SK-N-MC (cell line): ENCODE results near the gene CYTH1.

Source experiments
- DNase-seq: peaks from one replicate; pipeline ENCODE4 v3.0.0-alpha.2; 2011; ENCODE audit warnings: low read depth, low spot score
- H3K27ac ChIP-seq: fragments of 200-600 bp; sonication (generic); 2 replicates; pipeline ENCODE4 v1.5.1; 2016; ENCODE audit warnings: mixed run types
- H3K36me3 ChIP-seq: fragments of 200-600 bp; sonication (generic); 2 replicates; pipeline ENCODE4 v1.6.1; 2017; ENCODE audit warnings: antibody characterized with exemption, low read length, mixed read lengths; ENCODE audit not compliant: insufficient read depth
- H3K4me3 ChIP-seq: fragments of 200-600 bp; sonication (generic); 2 replicates; pipeline ENCODE4 v1.5.1; 2016
- H3K9ac ChIP-seq: fragments of 200-600 bp; sonication (generic); 2 replicates; pipeline ENCODE4 v1.8.0; 2017; ENCODE audit warnings: mixed run types, mixed read lengths; ENCODE audit not compliant: insufficient read length
- H3K9me3 ChIP-seq: fragments of 200-600 bp; sonication (generic); 2 replicates; pipeline ENCODE4 v1.6.1; 2017; ENCODE audit warnings: low read depth, mild to moderate bottlenecking, antibody characterized with exemption, low read length, moderate library complexity, mixed read lengths
- EZH2 ChIP-seq: fragments of 200-600 bp; sonication (generic); IDR thresholded peaks from one replicate; pipeline ENCODE4 v1.6.1; 2017; ENCODE audit warnings: antibody characterized with exemption
- FOXP2 ChIP-seq: optimal IDR thresholded peaks from 2 replicates; pipeline ENCODE3; 2011; ENCODE audit warnings: mild to moderate bottlenecking, moderate library complexity; ENCODE audit not compliant: insufficient read depth; ENCODE audit errors: extremely low read length, control extremely low read depth
- POLR2AphosphoS5 ChIP-seq: IDR thresholded peaks from 2 replicates; pipeline ENCODE4 v1.6.1; 2012; ENCODE audit warnings: mild to moderate bottlenecking, low read depth, low read length, borderline replicate concordance

CYTH1 gene

GRCh38 chr17:78670850-78671725 lies 111.0 kb downstream of the CYTH1 start:
- no peaks in the 10 kb centered on the region for H3K36me3 ChIP-seq

GRCh38 chr17:78669975-78670518 lies 112.0 kb downstream of the CYTH1 start:
- Histone ChIP-seq H3K27ac (no peak overlapping the region), H3K36me3 (no peaks in the 10 kb centered on the region), H3K9me3 (no peaks in the 10 kb centered on the region), H3K9ac (no peak overlapping the region), H3K4me3 (no peak overlapping the region)
- TF ChIP-seq FOXP2, result no peak
- no peak for TF ChIP-seq EZH2
- TF ChIP-seq POLR2AphosphoS5, result no peak
- DNase-seq, result no peak

More at GRCh38 chr17:78670850-78671725, 111.0 kb downstream of the CYTH1 start:
- TF ChIP-seq FOXP2 (no peak), EZH2 (no peak), POLR2AphosphoS5 (no peak)
- no peaks in the 10 kb centered on the region for H3K9me3 ChIP-seq
- DNase-seq, result no peak
- no peak overlapping the region for H3K9ac ChIP-seq
- H3K27ac ChIP-seq, result no peak overlapping the region
- H3K4me3 ChIP-seq, result no peak overlapping the region

GRCh38 chr17:78669256-78669974 lies 112.7 kb downstream of the CYTH1 start:
- Histone ChIP-seq H3K27ac (no peak overlapping the region), H3K36me3 (no peaks in the 10 kb centered on the region), H3K4me3 (no peak overlapping the region), H3K9me3 (no peaks in the 10 kb centered on the region), H3K9ac (no peak overlapping the region)
- TF ChIP-seq EZH2 (no peak), POLR2AphosphoS5 (no peak), FOXP2 (no peak)
- DNase-seq, result no peak

DNA sequence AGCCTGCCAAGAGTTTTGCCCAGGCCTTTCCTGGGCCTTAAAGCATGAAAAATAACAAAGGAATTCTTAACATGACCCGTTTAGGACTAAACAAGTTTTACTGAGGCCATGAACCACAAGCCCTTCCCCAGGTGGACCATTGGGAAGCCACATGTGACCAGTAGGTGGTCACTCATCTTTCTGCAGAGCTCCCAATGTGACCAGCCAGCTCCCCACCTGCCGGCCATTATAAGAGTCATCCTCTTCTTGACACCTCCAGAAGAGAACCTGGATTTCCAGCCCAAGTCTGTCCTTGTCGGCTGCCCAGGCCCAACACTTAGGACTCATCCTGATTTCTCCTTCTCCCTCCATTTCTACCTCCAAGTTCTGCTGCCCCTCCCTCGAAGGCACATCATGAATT lies 113.2 kb downstream of the CYTH1 start:
- Histone ChIP-seq H3K4me3 (no peak overlapping the region), H3K27ac (no peak overlapping the region), H3K9me3 (no peaks in the 10 kb centered on the region), H3K36me3 (no peaks in the 10 kb centered on the region), H3K9ac (no peak overlapping the region)
- TF ChIP-seq EZH2 (no peak), FOXP2 (no peak), POLR2AphosphoS5 (no peak)
- DNase-seq, result no peak

- no peak overlapping the region for H3K4me3 ChIP-seq
- H3K36me3 ChIP-seq, result no peaks in the 10 kb centered on the region
- no peaks in the 10 kb centered on the region for H3K9me3 ChIP-seq
- H3K27ac ChIP-seq, result no peak overlapping the region
- TF ChIP-seq POLR2AphosphoS5, result no peak
- TF ChIP-seq FOXP2, result no peak
- no peak for TF ChIP-seq EZH2
- no peak for DNase-seq
- H3K9ac ChIP-seq, result no peak overlapping the region
Observed at GRCh38 chr17:78667741-78668640, 114.1 kb downstream of the CYTH1 start.

- H3K4me3 ChIP-seq, result no peak overlapping the region
- H3K9me3 ChIP-seq, result no peaks in the 10 kb centered on the region
- no peak for DNase-seq
- TF ChIP-seq FOXP2 (no peak), POLR2AphosphoS5 (no peak), EZH2 (no peak)
- no peaks in the 10 kb centered on the region for H3K36me3 ChIP-seq
- no peak overlapping the region for H3K27ac ChIP-seq
- no peak overlapping the region for H3K9ac ChIP-seq
Observed at GRCh38 chr17:78667091-78667490, 115.0 kb downstream of the CYTH1 start.

GRCh38 chr17:78665952-78666920 lies 115.8 kb downstream of the CYTH1 start:
- H3K4me3 ChIP-seq, result no peak overlapping the region

More at GRCh38 chr17:78665952-78666920, 115.8 kb downstream of the CYTH1 start:
- no peak for DNase-seq
- no peaks in the 10 kb centered on the region for H3K9me3 ChIP-seq
- TF ChIP-seq POLR2AphosphoS5 (no peak), FOXP2 (no peak), EZH2 (no peak)
- H3K9ac ChIP-seq, result no peak overlapping the region
- H3K27ac ChIP-seq, result no peak overlapping the region
- no peaks in the 10 kb centered on the region for H3K36me3 ChIP-seq
